Measurements from ENCODE around the gene TCF19. TPM values are rescaled to one million over a fixed set of nuclear protein-coding genes. Genes with fewer than 3 reads are reported as not detected.

Gene TCF19
- total RNA-seq, 2 donors from 2014 or later: 7.6 to 10.0 TPM

GRCh38 chr6:31174378-31174777, 16.0 kb downstream of the TCF19 start:
- WGBS: 95% methylated on average over 5 of the region's 5 CpGs
- H3K27me3 ChIP-seq (replicated peaks; ENCODE audit: insufficient read depth): no peaks in the 10 kb centered on the region
- no peaks in the 10 kb centered on the region for H3K9me3 ChIP-seq
- no peak overlapping the region for H3K27ac ChIP-seq
- no peaks in the 10 kb centered on the region for H3K36me3 ChIP-seq
- intact Hi-C loops (cut with DNase I): no loop called here
- no peak overlapping the region for H3K4me3 ChIP-seq
- no peak for TF ChIP-seq POLR2A (IDR thresholded peaks at IDR 0.05)
- no peak for TF ChIP-seq POLR2AphosphoS5 (IDR thresholded peaks at IDR 0.05)
- TF ChIP-seq CTCF (IDR thresholded peaks at IDR 0.05): no peak
- H3K4me1 ChIP-seq (replicated peaks): no peaks in the 10 kb centered on the region
- no peak for DNase-seq (ENCODE audit: low spot score)

- Histone ChIP-seq H3K27ac (no peak overlapping the region), H3K9me3 (no peaks in the 10 kb centered on the region), H3K4me3 (no peak overlapping the region), H3K27me3 (replicated peaks; ENCODE audit: insufficient read depth) (no peaks in the 10 kb centered on the region), H3K36me3 (no peaks in the 10 kb centered on the region), H3K4me1 (replicated peaks) (no peaks in the 10 kb centered on the region)
- no peak for DNase-seq (ENCODE audit: low spot score)
- 72% methylated on average over 3 of the region's 3 CpGs for WGBS
- TF ChIP-seq POLR2A (IDR thresholded peaks at IDR 0.05) (no peak), CTCF (IDR thresholded peaks at IDR 0.05) (no peak), POLR2AphosphoS5 (IDR thresholded peaks at IDR 0.05) (no peak)
- intact Hi-C loops (cut with DNase I): no loop called here
Measured at GRCh38 chr6:31175971-31176370, 17.6 kb downstream of the TCF19 start.

GRCh38 chr6:31178143-31179041, 20.0 kb downstream of the TCF19 start:
- Histone ChIP-seq H3K4me1 (replicated peaks) (no peaks in the 10 kb centered on the region), H3K9me3 (no peaks in the 10 kb centered on the region), H3K36me3 (no peaks in the 10 kb centered on the region), H3K27ac (no peak overlapping the region), H3K4me3 (no peak overlapping the region), H3K27me3 (replicated peaks; ENCODE audit: insufficient read depth) (no peaks in the 10 kb centered on the region)
- TF ChIP-seq POLR2A (IDR thresholded peaks at IDR 0.05) (no peak), POLR2AphosphoS5 (IDR thresholded peaks at IDR 0.05) (peak; percentile 30)
- DNase-seq (ENCODE audit: low spot score): no peak
- intact Hi-C loops (cut with DNase I): no loop called here
- WGBS: 42% methylated on average over 8 of the region's 8 CpGs

- Histone ChIP-seq H3K4me3 (no peak overlapping the region), H3K27ac (no peak overlapping the region), H3K4me1 (replicated peaks) (no peaks in the 10 kb centered on the region), H3K27me3 (replicated peaks; ENCODE audit: insufficient read depth) (no peaks in the 10 kb centered on the region), H3K36me3 (no peaks in the 10 kb centered on the region), H3K9me3 (no peaks in the 10 kb centered on the region)
- intact Hi-C loops (cut with DNase I): no loop called here
- no peak for DNase-seq (ENCODE audit: low spot score)
- WGBS: 46% methylated on average over 4 of the region's 4 CpGs
- TF ChIP-seq POLR2A (IDR thresholded peaks at IDR 0.05) (no peak), CTCF (IDR thresholded peaks at IDR 0.05) (no peak), POLR2AphosphoS5 (IDR thresholded peaks at IDR 0.05) (no peak)
Measured at GRCh38 chr6:31179042-31179386, 20.6 kb downstream of the TCF19 start.

- WGBS: 97% methylated on average over 8 of the region's 8 CpGs
- peak overlapping the region in 1 of 2 donors; percentile 22 for H3K4me3 ChIP-seq
- H3K27ac ChIP-seq: no peak overlapping the region
- no peak for DNase-seq (ENCODE audit: low spot score)
- no peaks in the 10 kb centered on the region for H3K36me3 ChIP-seq
- H3K9me3 ChIP-seq: no peaks in the 10 kb centered on the region
- no peaks in the 10 kb centered on the region for H3K4me1 ChIP-seq (replicated peaks)
- H3K27me3 ChIP-seq (replicated peaks; ENCODE audit: insufficient read depth): no peaks in the 10 kb centered on the region
- TF ChIP-seq POLR2A (IDR thresholded peaks at IDR 0.05) (no peak), POLR2AphosphoS5 (IDR thresholded peaks at IDR 0.05) (no peak), CTCF (IDR thresholded peaks at IDR 0.05) (no peak)
- intact Hi-C loops (cut with DNase I): no loop called here
Measured at GRCh38 chr6:31179896-31180295, 21.5 kb downstream of the TCF19 start.

All from prostate gland (tissue), 2 donors.